HCT116 (cell line): ENCODE data around the gene MSI2.

Experiments used
- ATF3 ChIP-seq: IDR thresholded peaks from 2 replicates; pipeline ENCODE4 v1.6.1; 2012
- EZH2 ChIP-seq: fragments of 200-600 bp; sonication (generic); IDR thresholded peaks from 2 replicates; pipeline ENCODE4 v1.6.1; 2017; ENCODE audit warnings: antibody characterized with exemption, mixed run types
- EZH2phosphoT487 ChIP-seq: fragments of 200-600 bp; IDR thresholded peaks from 2 replicates; pipeline ENCODE4 v1.6.1; 2018; ENCODE audit warnings: antibody characterized with exemption, borderline replicate concordance
- JUND ChIP-seq: IDR thresholded peaks from 2 replicates; pipeline ENCODE4 v1.6.1; 2012
- MAX ChIP-seq: IDR thresholded peaks from 2 replicates; pipeline ENCODE4 v1.6.1; 2012
- POLR2A ChIP-seq: IDR thresholded peaks from 2 replicates; pipeline ENCODE4 v1.7.0; 2011; ENCODE audit warnings: borderline replicate concordance; ENCODE audit not compliant: insufficient read depth, insufficient read length; ENCODE audit errors: extremely low read depth
- ZBTB33 ChIP-seq: IDR thresholded peaks from 2 replicates; pipeline ENCODE4 v1.6.1; 2011; ENCODE audit warnings: mild to moderate bottlenecking, low read length, moderate library complexity; ENCODE audit not compliant: insufficient replicate concordance; ENCODE audit errors: extremely low read depth
- ZNF274 ChIP-seq: fragments of 200-500 bp; sonication (Bioruptor generic); IDR thresholded peaks from 2 replicates; pipeline ENCODE4 v1.6.1; 2014; ENCODE audit warnings: mild to moderate bottlenecking, low read depth, low read length, inconsistent platforms
- TF ChIP-seq, protein P1 (sequence below), 3 experiments: fragments of 200-600 bp in 1 of 3; sonication (generic) in 1 of 3; IDR thresholded peaks in 2 of 3; conservative IDR thresholded peaks in 1 of 3; 2 replicates each; pipeline ENCODE4 v1.5.1; 2012 to 2017; ENCODE audit warnings: low read depth in 2 of 3, low read length in 2 of 3, antibody characterized with exemption in 1 of 3, borderline replicate concordance in 1 of 3, control low read depth in 1 of 3, mild to moderate bottlenecking in 1 of 3, mixed read lengths in 1 of 3, mixed run types in 1 of 3, moderate library complexity in 1 of 3; ENCODE audit not compliant: insufficient read depth in 1 of 3

- TF ChIP-seq EZH2phosphoT487 = no peak
- no peak for TF ChIP-seq POLR2A
- TF ChIP-seq EZH2 = no peak
- no peak for TF ChIP-seq JUND
- TF ChIP-seq, protein P1, sequence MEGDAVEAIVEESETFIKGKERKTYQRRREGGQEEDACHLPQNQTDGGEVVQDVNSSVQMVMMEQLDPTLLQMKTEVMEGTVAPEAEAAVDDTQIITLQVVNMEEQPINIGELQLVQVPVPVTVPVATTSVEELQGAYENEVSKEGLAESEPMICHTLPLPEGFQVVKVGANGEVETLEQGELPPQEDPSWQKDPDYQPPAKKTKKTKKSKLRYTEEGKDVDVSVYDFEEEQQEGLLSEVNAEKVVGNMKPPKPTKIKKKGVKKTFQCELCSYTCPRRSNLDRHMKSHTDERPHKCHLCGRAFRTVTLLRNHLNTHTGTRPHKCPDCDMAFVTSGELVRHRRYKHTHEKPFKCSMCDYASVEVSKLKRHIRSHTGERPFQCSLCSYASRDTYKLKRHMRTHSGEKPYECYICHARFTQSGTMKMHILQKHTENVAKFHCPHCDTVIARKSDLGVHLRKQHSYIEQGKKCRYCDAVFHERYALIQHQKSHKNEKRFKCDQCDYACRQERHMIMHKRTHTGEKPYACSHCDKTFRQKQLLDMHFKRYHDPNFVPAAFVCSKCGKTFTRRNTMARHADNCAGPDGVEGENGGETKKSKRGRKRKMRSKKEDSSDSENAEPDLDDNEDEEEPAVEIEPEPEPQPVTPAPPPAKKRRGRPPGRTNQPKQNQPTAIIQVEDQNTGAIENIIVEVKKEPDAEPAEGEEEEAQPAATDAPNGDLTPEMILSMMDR (IDR thresholded peaks at IDR 0.05 in 2 of 3, conservative IDR thresholded peaks at IDR 0.05 in 1 of 3; ENCODE audit: borderline replicate concordance in 1 of 3, insufficient read depth in 1 of 3, low read depth in 2 of 3, low read length in 2 of 3) = no peak
- TF ChIP-seq ATF3 = no peak
- TF ChIP-seq MAX = no peak
- no peak for TF ChIP-seq ZBTB33
- TF ChIP-seq ZNF274 = no peak
Measured at GRCh38 chr17:57685499-57686132, 429.3 kb downstream of the MSI2 start.
